ENCODE results near the gene MINPP1. TPM values are rescaled to one million over a fixed set of nuclear protein-coding genes. Genes with fewer than 3 reads are reported as not detected.
A peak's percentile ranks its signal among the peaks of the same experiment; 100 is the strongest.
"Not testable (repeated sequence)": the region's sequence is repeated elsewhere in the genome, so short reads cannot be mapped to it uniquely, and the experiment has no call there.

The MINPP1 gene, protein sequence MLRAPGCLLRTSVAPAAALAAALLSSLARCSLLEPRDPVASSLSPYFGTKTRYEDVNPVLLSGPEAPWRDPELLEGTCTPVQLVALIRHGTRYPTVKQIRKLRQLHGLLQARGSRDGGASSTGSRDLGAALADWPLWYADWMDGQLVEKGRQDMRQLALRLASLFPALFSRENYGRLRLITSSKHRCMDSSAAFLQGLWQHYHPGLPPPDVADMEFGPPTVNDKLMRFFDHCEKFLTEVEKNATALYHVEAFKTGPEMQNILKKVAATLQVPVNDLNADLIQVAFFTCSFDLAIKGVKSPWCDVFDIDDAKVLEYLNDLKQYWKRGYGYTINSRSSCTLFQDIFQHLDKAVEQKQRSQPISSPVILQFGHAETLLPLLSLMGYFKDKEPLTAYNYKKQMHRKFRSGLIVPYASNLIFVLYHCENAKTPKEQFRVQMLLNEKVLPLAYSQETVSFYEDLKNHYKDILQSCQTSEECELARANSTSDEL
- total RNA-seq (10 to 100 TPM; 10.2 to 10.3 TPM), polyA plus RNA-seq (1 to 10 TPM; 4.0 to 7.0 TPM)
- long read RNA-seq, donor 1, transcript MINPP1-202 (5 exons, 2,415 nt): major isoform, 44 of 44 reads
- long read RNA-seq, donor 1, partial matches to known transcripts: 0 of 44 reads
- long read RNA-seq, donor 1, other reads (novel, unspliced or antisense): 0 of 44 reads
- long read RNA-seq, donor 2, transcript MINPP1-202 (5 exons, 2,415 nt): major isoform, 12 of 16 reads
- long read RNA-seq, donor 2, partial matches to known transcripts: 1 of 16 reads
- long read RNA-seq, donor 2, other reads (novel, unspliced or antisense): 3 of 16 reads

DNA sequence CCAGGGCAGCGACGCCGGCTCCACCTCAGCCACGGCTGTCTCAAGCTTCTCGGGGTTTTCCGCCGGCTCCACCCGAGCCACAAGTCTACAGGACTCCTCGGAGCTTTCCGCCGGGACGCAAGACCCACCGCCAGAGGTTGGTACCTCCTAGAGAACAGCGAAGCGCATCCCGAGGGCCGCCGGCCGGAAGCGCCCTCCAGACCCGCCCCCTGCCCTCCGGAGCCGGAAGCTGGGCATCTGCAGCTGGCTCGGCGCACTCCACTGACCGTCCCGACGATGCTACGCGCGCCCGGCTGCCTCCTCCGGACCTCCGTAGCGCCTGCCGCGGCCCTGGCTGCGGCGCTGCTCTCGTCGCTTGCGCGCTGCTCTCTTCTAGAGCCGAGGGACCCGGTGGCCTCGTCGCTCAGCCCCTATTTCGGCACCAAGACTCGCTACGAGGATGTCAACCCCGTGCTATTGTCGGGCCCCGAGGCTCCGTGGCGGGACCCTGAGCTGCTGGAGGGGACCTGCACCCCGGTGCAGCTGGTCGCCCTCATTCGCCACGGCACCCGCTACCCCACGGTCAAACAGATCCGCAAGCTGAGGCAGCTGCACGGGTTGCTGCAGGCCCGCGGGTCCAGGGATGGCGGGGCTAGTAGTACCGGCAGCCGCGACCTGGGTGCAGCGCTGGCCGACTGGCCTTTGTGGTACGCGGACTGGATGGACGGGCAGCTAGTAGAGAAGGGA, at the start of gene MINPP1:
Gene MINPP1 (plus strand): TSS at position 254 of the 726 bp plus-strand sequence. CDS start 23 bp downstream, at position 277.
- Histone ChIP-seq H3K27ac (ENCODE audit: low read depth in 1 of 2, low read length in 2 of 2) (peak within 1 kb of the TSS; percentile 24 to 57), H3K36me3 (ENCODE audit: control insufficient read depth in 1 of 2, insufficient read depth in 2 of 2, low read length in 1 of 2) (no peaks in the 10 kb centered on the region), H3K4me1 (ENCODE audit: control insufficient read depth in 1 of 2, insufficient read depth in 2 of 2, low read length in 2 of 2) (peaks cover 0 to 1% of the 10 kb centered on the region in 2 donors), H3K4me3 (ENCODE audit: low read length in 2 of 2) (peak within 1 kb of the TSS; percentile 55 to 87), H3K27me3 (ENCODE audit: control insufficient read depth in 1 of 2, insufficient read depth in 2 of 2, low read length in 1 of 2) (no peaks in the 10 kb centered on the region), H3K9me3 (ENCODE audit: control insufficient read depth, low read length) (no peaks in the 10 kb centered on the region)
- DNase-seq: peak; percentile 90 to 94
- peak; percentile 98 for ATAC-seq (ENCODE audit: low FRiP score)
- 0% methylated on average over 72 to 74 of the region's 74 CpGs for WGBS, 2 donors
- intact Hi-C loops (cut with DNase I): no loop called here

DNA sequence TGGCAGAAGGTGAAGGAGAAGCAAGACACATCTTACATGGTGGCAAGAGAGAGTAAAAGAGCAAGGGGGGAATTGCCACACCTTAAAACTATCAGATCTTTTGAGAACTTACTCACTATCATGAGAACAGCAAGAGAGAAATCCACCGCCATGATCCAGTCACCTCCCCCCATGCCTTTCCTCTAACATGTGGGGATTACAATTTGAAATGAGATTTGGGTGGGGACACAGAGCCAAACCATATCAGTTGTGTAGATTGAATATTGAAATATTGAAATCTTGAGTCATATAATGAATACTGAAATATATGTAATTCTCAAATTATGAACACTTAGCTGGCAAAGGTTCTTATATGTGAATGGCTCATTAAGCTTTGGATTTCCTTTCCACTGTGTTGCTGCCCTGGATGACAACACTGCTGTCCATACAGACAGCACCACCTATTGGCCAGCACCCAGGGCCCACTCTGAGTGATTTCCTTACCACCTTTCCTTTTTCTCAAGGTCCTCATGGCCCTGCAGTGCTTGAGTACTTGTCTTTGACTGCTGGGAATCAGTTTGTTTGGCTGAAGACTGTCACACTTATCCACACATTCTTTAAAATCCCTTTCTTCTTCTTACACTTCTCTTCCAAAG, 48.0 kb upstream of the MINPP1 start:
- not testable (repeated sequence) for H3K9me3 ChIP-seq (ENCODE audit: control insufficient read depth, low read length)

DNA sequence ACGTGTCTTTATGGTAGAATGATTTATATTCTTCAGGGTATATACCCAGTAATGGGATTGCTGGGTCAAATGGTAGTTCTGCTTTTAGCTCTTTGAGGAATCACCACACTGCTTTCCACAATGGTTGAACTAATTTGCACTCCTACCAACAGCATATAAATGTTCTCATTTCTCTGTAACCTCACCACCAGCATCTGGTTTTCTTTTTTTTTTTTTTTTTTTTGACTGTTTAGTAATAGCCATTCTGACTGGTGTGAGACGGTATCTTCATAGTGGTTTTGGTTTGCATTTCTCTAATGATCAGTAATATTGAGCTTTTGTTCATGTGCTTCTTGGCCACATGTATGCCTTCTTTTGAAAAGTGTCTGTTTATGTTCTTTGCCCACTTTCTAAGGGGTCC, 42.9 kb upstream of the MINPP1 start:
- H3K4me3 ChIP-seq (ENCODE audit: low read length in 2 of 2); H3K4me1 ChIP-seq (ENCODE audit: control insufficient read depth in 1 of 2, insufficient read depth in 2 of 2, low read length in 2 of 2); H3K9me3 ChIP-seq (ENCODE audit: control insufficient read depth, low read length); ATAC-seq (ENCODE audit: low FRiP score); H3K27me3 ChIP-seq (ENCODE audit: control insufficient read depth in 1 of 2, insufficient read depth in 2 of 2, low read length in 1 of 2); H3K36me3 ChIP-seq (ENCODE audit: control insufficient read depth in 1 of 2, insufficient read depth in 2 of 2, low read length in 1 of 2); intact Hi-C loops (cut with DNase I); H3K27ac ChIP-seq (ENCODE audit: low read depth in 1 of 2, low read length in 2 of 2); DNase-seq: not testable (repeated sequence)
- WGBS, 2 donors: 93% methylated on average over 1 of the region's 2 CpGs; no CpG with 5 or more reads in 1 of the 2 donors

More for the DNA sequence above, 48.0 kb upstream of the MINPP1 start:
- H3K36me3 ChIP-seq (ENCODE audit: control insufficient read depth in 1 of 2, insufficient read depth in 2 of 2, low read length in 1 of 2); H3K4me3 ChIP-seq (ENCODE audit: low read length in 2 of 2); ATAC-seq (ENCODE audit: low FRiP score); DNase-seq; H3K4me1 ChIP-seq (ENCODE audit: control insufficient read depth in 1 of 2, insufficient read depth in 2 of 2, low read length in 2 of 2); H3K27me3 ChIP-seq (ENCODE audit: control insufficient read depth in 1 of 2, insufficient read depth in 2 of 2, low read length in 1 of 2); intact Hi-C loops (cut with DNase I); H3K27ac ChIP-seq (ENCODE audit: low read depth in 1 of 2, low read length in 2 of 2): not testable (repeated sequence)
- WGBS, 2 donors: no CpG with 5 or more reads among the region's 1 CpG

DNA sequence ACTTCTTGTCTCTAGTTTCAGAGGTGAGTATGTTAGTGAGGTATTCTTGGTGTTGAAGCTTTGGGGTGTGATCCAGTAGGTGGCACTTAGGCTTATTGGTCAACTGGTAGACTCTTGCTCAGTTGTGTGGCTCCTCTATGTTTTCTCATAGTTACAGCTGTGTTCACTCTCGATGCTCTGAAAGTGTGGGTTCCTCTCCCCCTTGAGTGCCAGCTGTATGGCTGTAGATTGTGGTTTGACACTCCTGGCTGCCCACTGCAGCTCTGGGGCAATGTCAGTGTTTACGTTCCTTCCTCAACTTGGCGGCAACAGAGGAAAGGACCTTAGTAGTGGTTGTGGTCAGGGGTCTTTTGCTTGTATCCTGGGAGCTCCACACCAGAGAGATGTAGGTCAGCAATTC, 37.8 kb upstream of the MINPP1 start:
- H3K27ac ChIP-seq (ENCODE audit: low read depth in 1 of 2, low read length in 2 of 2); H3K27me3 ChIP-seq (ENCODE audit: control insufficient read depth in 1 of 2, insufficient read depth in 2 of 2, low read length in 1 of 2); intact Hi-C loops (cut with DNase I); ATAC-seq (ENCODE audit: low FRiP score); H3K9me3 ChIP-seq (ENCODE audit: control insufficient read depth, low read length); H3K4me3 ChIP-seq (ENCODE audit: low read length in 2 of 2); H3K36me3 ChIP-seq (ENCODE audit: control insufficient read depth in 1 of 2, insufficient read depth in 2 of 2, low read length in 1 of 2); DNase-seq; H3K4me1 ChIP-seq (ENCODE audit: control insufficient read depth in 1 of 2, insufficient read depth in 2 of 2, low read length in 2 of 2): not testable (repeated sequence)
- WGBS, 2 donors: 95% methylated on average over 1 to 2 of the region's 3 CpGs

DNA sequence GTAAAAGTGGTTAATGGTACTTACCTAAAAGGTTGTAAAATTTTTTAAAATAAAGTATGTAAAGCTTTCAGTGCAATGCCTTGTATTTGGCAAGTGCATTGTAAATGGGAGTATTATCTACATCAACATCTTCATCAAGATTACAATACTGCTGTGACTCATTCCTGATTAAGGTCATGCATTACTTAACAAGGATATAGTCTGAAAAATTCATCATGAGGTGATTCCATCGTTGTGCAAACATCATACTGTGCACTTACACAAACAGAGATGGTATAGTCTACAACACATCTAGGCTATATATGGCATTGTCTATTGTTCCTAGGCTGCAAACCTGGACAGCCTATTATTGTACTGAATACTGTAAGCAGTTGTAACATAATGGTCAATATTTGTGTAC, 16.0 kb upstream of the MINPP1 start:
- H3K36me3 ChIP-seq (ENCODE audit: control insufficient read depth in 1 of 2, insufficient read depth in 2 of 2, low read length in 1 of 2); H3K4me1 ChIP-seq (ENCODE audit: control insufficient read depth in 1 of 2, insufficient read depth in 2 of 2, low read length in 2 of 2); ATAC-seq (ENCODE audit: low FRiP score); DNase-seq; H3K9me3 ChIP-seq (ENCODE audit: control insufficient read depth, low read length); intact Hi-C loops (cut with DNase I); H3K4me3 ChIP-seq (ENCODE audit: low read length in 2 of 2); H3K27me3 ChIP-seq (ENCODE audit: control insufficient read depth in 1 of 2, insufficient read depth in 2 of 2, low read length in 1 of 2); H3K27ac ChIP-seq (ENCODE audit: low read depth in 1 of 2, low read length in 2 of 2): not testable (repeated sequence)
- 50 to 83% methylated on average over 1 of the region's 1 CpG for WGBS, 2 donors

DNA sequence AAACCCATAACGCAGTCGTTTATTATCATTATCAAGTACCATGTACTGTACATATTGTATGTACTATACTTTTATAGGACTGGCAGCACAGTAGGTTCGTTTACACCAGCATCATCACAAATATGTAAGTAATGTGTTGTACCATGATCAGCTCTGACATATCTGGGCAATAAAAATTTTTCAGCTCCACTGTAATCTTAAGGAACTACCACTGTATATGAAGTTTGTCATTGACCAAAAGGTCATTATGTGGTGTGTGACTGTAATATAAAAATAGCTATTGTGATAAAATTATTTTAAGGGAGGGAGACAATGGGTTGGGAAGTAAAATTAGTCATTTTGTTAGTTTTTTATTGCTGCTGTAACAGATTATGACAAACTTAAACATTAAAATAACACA, 14.4 kb upstream of the MINPP1 start:
- DNase-seq; H3K4me1 ChIP-seq (ENCODE audit: control insufficient read depth in 1 of 2, insufficient read depth in 2 of 2, low read length in 2 of 2); H3K36me3 ChIP-seq (ENCODE audit: control insufficient read depth in 1 of 2, insufficient read depth in 2 of 2, low read length in 1 of 2); H3K4me3 ChIP-seq (ENCODE audit: low read length in 2 of 2); H3K27ac ChIP-seq (ENCODE audit: low read depth in 1 of 2, low read length in 2 of 2); H3K27me3 ChIP-seq (ENCODE audit: control insufficient read depth in 1 of 2, insufficient read depth in 2 of 2, low read length in 1 of 2); H3K9me3 ChIP-seq (ENCODE audit: control insufficient read depth, low read length); intact Hi-C loops (cut with DNase I); ATAC-seq (ENCODE audit: low FRiP score): not testable (repeated sequence)
- WGBS, 2 donors: no CpG with 5 or more reads among the region's 3 CpGs

DNA sequence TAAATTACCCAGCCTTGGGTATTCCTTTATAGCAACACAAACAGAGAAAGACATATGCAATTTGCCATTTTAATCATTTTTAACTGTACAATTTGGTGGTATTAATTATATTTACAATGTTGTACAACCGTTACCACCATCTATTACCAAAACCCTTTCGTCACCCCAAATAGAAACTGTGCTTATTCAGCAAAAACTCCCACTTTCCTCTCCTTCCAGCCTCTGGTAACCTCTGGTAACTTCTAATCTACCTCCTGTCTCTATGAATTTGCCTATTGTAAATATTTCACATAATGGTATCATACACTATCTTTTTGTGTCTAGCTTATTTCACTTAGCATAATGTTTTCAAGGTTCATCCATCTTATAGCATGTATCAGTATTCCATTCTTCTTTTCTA, 12.2 kb upstream of the MINPP1 start:
- H3K27me3 ChIP-seq (ENCODE audit: control insufficient read depth in 1 of 2, insufficient read depth in 2 of 2, low read length in 1 of 2); intact Hi-C loops (cut with DNase I); DNase-seq; H3K4me1 ChIP-seq (ENCODE audit: control insufficient read depth in 1 of 2, insufficient read depth in 2 of 2, low read length in 2 of 2); H3K4me3 ChIP-seq (ENCODE audit: low read length in 2 of 2); H3K36me3 ChIP-seq (ENCODE audit: control insufficient read depth in 1 of 2, insufficient read depth in 2 of 2, low read length in 1 of 2); H3K27ac ChIP-seq (ENCODE audit: low read depth in 1 of 2, low read length in 2 of 2); H3K9me3 ChIP-seq (ENCODE audit: control insufficient read depth, low read length); ATAC-seq (ENCODE audit: low FRiP score): not testable (repeated sequence)
- WGBS, 2 donors: 86 to 89% methylated on average over 2 of the region's 2 CpGs

DNA sequence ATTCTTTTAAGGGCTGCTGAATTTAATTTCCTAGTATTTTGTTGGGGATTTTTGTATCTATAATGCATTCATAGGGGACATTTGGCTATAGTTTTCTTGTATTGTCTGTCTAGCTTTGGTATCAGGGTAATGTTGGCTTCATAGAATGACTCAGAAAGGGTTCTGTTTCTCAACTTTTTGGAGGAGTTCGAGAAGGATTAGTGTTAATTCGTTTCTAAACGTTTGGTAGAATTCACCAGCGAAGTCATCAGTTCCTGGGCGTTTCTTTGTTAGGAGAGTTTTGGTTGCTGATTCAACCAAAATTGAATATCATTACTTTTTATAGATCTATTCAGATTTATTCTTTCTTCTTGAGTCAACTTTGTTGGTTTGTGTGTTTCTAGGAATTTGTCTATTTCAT, 9.2 kb upstream of the MINPP1 start:
- H3K27ac ChIP-seq (ENCODE audit: low read depth in 1 of 2, low read length in 2 of 2); H3K4me3 ChIP-seq (ENCODE audit: low read length in 2 of 2); DNase-seq; intact Hi-C loops (cut with DNase I); H3K9me3 ChIP-seq (ENCODE audit: control insufficient read depth, low read length); ATAC-seq (ENCODE audit: low FRiP score); H3K27me3 ChIP-seq (ENCODE audit: control insufficient read depth in 1 of 2, insufficient read depth in 2 of 2, low read length in 1 of 2); H3K4me1 ChIP-seq (ENCODE audit: control insufficient read depth in 1 of 2, insufficient read depth in 2 of 2, low read length in 2 of 2); H3K36me3 ChIP-seq (ENCODE audit: control insufficient read depth in 1 of 2, insufficient read depth in 2 of 2, low read length in 1 of 2): not testable (repeated sequence)
- 73 to 76% methylated on average over 5 of the region's 5 CpGs for WGBS, 2 donors

Data from aorta (tissue), 5 donors.